ENCODE measurements around the gene RALGDS. TPM values are rescaled to one million over a fixed set of nuclear protein-coding genes. Genes with fewer than 3 reads are reported as not detected.
"Not testable (repeated sequence)": the region's sequence is repeated elsewhere in the genome, so short reads cannot be mapped to it uniquely, and the experiment has no call there.

The RALGDS gene
- polyA plus RNA-seq, 1 donor (not counting 4 experiments of a cell fraction or from before 2014, with no cell fraction given): 22.6 TPM

DNA sequence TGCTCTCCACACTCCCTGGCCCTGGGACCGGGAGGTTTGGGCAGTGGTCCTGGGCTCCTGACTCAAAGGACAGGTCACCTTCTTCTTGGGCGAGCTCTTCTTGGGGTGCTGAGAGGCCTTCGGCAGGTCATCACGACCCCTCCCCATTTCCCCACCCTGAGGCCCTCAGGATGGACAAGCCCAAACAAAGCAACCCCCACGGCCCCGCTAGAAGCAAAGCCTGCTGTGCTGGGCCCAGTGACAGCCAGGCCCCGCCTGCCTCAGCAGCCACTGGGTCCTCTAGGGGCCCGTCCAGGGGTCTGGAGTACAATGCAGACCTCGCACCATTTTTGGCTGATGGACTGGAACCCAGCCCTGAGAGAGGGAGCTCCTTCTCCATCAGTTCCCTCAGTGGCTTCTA lies 37.4 kb downstream of the RALGDS start:
- H3K4me2 ChIP-seq (ENCODE audit: control insufficient read depth, extremely low read depth, insufficient read depth, low read depth, low read length); H2AFZ ChIP-seq (ENCODE audit: control insufficient read depth, low read length); H3K9me1 ChIP-seq (ENCODE audit: control insufficient read depth, extremely low read depth, insufficient read depth, low read length); H3K27ac ChIP-seq (ENCODE audit: control insufficient read depth, insufficient read depth, low read length); H4K20me1 ChIP-seq (ENCODE audit: control insufficient read depth, extremely low read depth, insufficient read depth, low read length); H3K36me3 ChIP-seq (ENCODE audit: control insufficient read depth in 2 of 2, extremely low read depth in 1 of 2, insufficient read depth in 2 of 2, low read length in 2 of 2); H3K4me1 ChIP-seq (ENCODE audit: control insufficient read depth, extremely low read depth, insufficient read depth, low read length); FAIRE-seq; H3K4me3 ChIP-seq (ENCODE audit: control insufficient read depth in 2 of 3, extremely low read depth in 1 of 3, insufficient read depth in 2 of 3, low read depth in 1 of 3, low read length in 3 of 3); DNase-seq (ENCODE audit: low read depth, low spot score); dilution Hi-C loops (cut with MboI; ENCODE audit: extremely low pct_ligation_motif_present, low sequenced_read_pairs); H3K9me3 ChIP-seq (ENCODE audit: control insufficient read depth, low read depth, low read length); H3K9ac ChIP-seq (ENCODE audit: control insufficient read depth, extremely low read depth, insufficient read depth, low read length); H3K79me2 ChIP-seq (ENCODE audit: control insufficient read depth, insufficient read depth, low read length): not testable (repeated sequence)
- H3K27me3 ChIP-seq (ENCODE audit: control insufficient read depth, extremely low read depth, insufficient read depth, low read length): peaks cover 12% of the 10 kb centered on the region

DNA sequence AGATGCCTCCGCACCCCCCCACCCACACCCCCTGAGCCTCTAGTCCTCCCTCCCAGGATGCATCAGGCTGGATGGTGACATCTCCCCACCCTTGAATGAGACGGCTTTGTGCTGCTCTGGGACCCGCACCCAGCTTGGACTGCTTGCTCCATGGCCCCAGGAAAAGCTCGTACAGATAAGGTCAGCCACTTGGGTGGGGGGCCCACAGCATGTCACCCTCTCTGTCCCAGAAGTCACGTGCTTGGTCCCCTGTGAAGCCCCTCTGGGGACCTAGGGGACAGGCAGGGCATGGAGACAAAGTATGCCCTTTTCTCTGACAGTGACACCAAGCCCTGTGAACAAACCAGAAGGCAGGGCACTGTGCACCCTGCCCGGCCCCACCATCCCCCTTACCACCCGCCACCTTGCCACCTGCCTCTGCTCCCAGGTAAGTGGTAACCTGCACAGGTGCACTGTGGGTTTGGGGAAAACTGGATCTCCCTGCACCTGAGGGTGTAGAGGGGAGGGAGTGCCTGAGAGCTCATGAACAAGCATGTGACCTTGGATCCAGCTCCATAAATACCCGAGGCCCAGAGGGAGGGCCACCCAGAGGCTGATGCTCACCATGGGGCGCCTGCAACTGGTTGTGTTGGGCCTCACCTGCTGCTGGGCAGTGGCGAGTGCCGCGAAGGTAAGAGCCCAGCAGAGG lies 38.9 kb downstream of the RALGDS start:
- H3K79me2 ChIP-seq (ENCODE audit: control insufficient read depth, insufficient read depth, low read length); H3K9me3 ChIP-seq (ENCODE audit: control insufficient read depth, low read depth, low read length); H3K4me3 ChIP-seq (ENCODE audit: control insufficient read depth in 2 of 3, extremely low read depth in 1 of 3, insufficient read depth in 2 of 3, low read depth in 1 of 3, low read length in 3 of 3); DNase-seq (ENCODE audit: low read depth, low spot score); H4K20me1 ChIP-seq (ENCODE audit: control insufficient read depth, extremely low read depth, insufficient read depth, low read length); H3K9me1 ChIP-seq (ENCODE audit: control insufficient read depth, extremely low read depth, insufficient read depth, low read length); H3K36me3 ChIP-seq (ENCODE audit: control insufficient read depth in 2 of 2, extremely low read depth in 1 of 2, insufficient read depth in 2 of 2, low read length in 2 of 2); H2AFZ ChIP-seq (ENCODE audit: control insufficient read depth, low read length); H3K4me2 ChIP-seq (ENCODE audit: control insufficient read depth, extremely low read depth, insufficient read depth, low read depth, low read length); dilution Hi-C loops (cut with MboI; ENCODE audit: extremely low pct_ligation_motif_present, low sequenced_read_pairs); H3K4me1 ChIP-seq (ENCODE audit: control insufficient read depth, extremely low read depth, insufficient read depth, low read length); FAIRE-seq; H3K9ac ChIP-seq (ENCODE audit: control insufficient read depth, extremely low read depth, insufficient read depth, low read length); H3K27ac ChIP-seq (ENCODE audit: control insufficient read depth, insufficient read depth, low read length): not testable (repeated sequence)
- H3K27me3 ChIP-seq (ENCODE audit: control insufficient read depth, extremely low read depth, insufficient read depth, low read length): peaks cover 16% of the 10 kb centered on the region

DNA sequence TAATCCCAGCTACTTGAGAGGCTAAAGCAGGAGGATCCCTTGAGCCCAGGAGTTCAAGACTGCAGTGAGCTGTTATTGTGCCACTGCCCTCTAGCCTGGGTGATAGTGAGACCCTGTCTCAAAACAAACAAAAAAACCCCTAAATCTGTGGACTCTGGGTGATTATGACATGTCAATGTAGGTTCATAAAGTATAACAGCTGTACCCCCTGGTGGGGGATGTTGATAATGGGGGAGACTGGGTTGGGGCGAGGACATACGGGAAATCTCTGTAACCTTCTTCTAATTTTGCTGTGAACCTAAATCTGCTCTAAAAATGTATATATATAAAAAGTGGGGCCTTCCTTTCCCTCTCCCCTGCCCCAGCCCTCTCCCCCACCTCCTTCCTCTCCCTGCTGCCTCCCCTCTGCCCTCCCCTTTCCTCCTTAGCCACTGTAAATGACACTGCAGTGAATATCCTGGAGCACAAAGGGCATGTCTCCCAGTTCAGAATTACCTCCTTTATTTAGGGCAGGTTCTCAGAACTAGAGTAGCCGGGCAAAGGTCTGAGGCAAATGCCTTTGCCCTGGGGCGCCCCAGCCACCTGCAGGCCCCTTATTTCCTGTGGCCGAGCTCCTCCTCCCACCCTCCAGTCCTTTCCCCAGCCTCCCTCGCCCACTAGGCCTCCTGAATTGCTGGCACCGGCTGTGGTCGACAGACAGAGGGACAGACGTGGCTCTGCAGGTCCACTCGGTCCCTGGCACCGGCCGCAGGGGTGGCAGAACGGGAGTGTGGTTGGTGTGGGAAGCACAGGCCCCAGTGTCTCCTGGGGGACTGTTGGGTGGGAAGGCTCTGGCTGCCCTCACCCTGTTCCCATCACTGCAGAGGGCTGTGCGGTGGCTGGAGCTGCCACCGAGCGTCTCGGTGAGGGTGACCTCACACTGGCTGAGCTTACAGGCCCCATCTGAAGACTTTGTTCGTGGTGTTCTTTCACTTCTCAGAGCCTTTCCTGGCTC lies 40.0 kb downstream of the RALGDS start:
- H3K4me1 ChIP-seq (ENCODE audit: control insufficient read depth, extremely low read depth, insufficient read depth, low read length); DNase-seq (ENCODE audit: low read depth, low spot score); H3K27ac ChIP-seq (ENCODE audit: control insufficient read depth, insufficient read depth, low read length); H3K79me2 ChIP-seq (ENCODE audit: control insufficient read depth, insufficient read depth, low read length); H3K9me1 ChIP-seq (ENCODE audit: control insufficient read depth, extremely low read depth, insufficient read depth, low read length); H3K9ac ChIP-seq (ENCODE audit: control insufficient read depth, extremely low read depth, insufficient read depth, low read length); dilution Hi-C loops (cut with MboI; ENCODE audit: extremely low pct_ligation_motif_present, low sequenced_read_pairs); H3K4me2 ChIP-seq (ENCODE audit: control insufficient read depth, extremely low read depth, insufficient read depth, low read depth, low read length); H4K20me1 ChIP-seq (ENCODE audit: control insufficient read depth, extremely low read depth, insufficient read depth, low read length); H3K4me3 ChIP-seq (ENCODE audit: control insufficient read depth in 2 of 3, extremely low read depth in 1 of 3, insufficient read depth in 2 of 3, low read depth in 1 of 3, low read length in 3 of 3); H3K36me3 ChIP-seq (ENCODE audit: control insufficient read depth in 2 of 2, extremely low read depth in 1 of 2, insufficient read depth in 2 of 2, low read length in 2 of 2); H2AFZ ChIP-seq (ENCODE audit: control insufficient read depth, low read length); H3K9me3 ChIP-seq (ENCODE audit: control insufficient read depth, low read depth, low read length): not testable (repeated sequence)
- FAIRE-seq: peak; percentile 46
- peaks cover 21% of the 10 kb centered on the region for H3K27me3 ChIP-seq (ENCODE audit: control insufficient read depth, extremely low read depth, insufficient read depth, low read length)
